M059J (cell line): ENCODE results near the gene BRSK1. TPM values are rescaled to one million over a fixed set of nuclear protein-coding genes. Genes with fewer than 3 reads are reported as not detected.

ENCODE experiments used
- DNase-seq: peaks from one replicate; pipeline ENCODE4 v3.0.0-alpha.2; 2012; ENCODE audit warnings: low read depth
- total RNA-seq: library from RNA; depleted of rRNA; stranded (reverse); fragments of >200 nt; shearing (Covaris generic); gene quantifications from 2 replicates; pipeline ENCODE4 v1.2.3, GENCODE V29; 2014; rRNA removed

The BRSK1 gene
- total RNA-seq, 1 experiment from 2014 or later = 2.7 TPM

GRCh38 chr19:55352549-55353145 lies 68.8 kb downstream of the BRSK1 start:
- DNase-seq = no peak

GRCh38 chr19:55353356-55353802 lies 69.6 kb downstream of the BRSK1 start:
- DNase-seq = no peak

DNA sequence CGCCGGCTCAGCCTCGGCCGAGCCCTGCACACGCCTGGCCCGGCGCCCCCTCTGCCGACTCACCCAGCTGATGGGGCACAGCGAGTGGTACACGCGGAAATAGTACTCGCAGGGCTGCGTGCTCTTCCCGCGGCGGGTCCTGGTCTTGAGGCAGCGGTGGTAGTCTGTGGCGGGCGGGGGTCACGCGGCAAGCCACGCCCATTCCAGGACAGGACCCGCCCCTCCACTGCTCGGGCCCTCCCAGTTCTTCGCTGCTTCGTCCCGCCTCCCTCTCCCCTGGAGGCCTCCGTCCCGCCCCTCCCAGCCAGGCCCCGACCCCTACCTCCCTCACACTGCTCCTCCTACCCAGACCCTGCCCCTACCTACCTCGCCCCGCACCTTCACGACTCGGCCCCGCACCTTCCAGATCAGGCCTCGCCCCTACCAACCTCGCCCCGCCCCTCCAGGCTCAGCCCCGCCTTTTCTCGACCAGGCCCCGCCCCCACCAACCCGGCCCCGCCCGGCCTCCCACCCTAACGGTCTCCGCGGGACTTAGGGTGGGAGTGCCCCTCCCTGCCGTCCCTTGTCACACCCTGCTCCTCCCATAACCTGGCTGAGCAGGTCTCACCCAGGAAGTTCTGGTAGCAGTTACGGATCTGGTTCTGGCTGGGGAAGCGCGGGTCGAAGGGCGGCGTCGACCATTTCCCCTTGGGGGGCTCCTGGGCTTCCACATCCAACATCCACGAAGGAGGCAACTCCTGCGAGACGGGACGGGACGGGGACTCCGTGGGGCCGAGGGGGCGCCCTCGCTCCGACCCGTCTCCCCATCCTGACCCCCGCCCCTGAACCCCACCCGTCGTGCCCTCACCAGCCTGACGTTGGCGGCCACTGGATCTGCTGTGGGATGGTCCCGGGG lies 70.3 kb downstream of the BRSK1 start:
- peak; percentile 53 for DNase-seq

DNA sequence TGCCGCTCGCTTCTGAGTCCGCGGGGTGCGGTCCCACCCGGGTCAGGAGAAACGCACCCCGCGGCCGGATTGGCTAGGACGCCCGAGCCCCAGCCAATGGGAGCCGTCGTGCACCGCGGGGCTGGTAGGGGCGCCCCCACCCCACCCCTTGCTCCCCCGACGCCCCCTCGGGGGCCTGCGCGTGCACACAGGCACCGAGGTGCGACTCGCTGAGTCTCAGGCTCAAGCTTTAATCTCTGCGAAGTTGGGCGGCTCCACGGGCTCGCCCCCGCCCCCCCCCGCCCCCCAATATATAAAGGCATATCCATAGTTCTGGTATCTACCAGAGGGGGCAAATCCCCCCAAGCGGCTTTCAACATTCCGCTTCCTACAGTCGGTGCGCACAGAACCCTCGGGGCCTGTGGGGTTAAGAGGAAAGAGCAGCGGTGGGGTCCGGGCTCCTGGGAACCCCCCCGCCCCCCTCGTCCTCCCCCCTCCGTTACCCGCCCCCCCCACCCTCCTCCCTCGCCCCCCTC lies 71.0 kb downstream of the BRSK1 start, which contains the start of gene COX6B2:
TSS of gene COX6B2 (minus strand) at position 22 of the 515 bp plus-strand sequence. CDS start 198 bp downstream, outside the sequence.
- DNase-seq = no peak

DNA sequence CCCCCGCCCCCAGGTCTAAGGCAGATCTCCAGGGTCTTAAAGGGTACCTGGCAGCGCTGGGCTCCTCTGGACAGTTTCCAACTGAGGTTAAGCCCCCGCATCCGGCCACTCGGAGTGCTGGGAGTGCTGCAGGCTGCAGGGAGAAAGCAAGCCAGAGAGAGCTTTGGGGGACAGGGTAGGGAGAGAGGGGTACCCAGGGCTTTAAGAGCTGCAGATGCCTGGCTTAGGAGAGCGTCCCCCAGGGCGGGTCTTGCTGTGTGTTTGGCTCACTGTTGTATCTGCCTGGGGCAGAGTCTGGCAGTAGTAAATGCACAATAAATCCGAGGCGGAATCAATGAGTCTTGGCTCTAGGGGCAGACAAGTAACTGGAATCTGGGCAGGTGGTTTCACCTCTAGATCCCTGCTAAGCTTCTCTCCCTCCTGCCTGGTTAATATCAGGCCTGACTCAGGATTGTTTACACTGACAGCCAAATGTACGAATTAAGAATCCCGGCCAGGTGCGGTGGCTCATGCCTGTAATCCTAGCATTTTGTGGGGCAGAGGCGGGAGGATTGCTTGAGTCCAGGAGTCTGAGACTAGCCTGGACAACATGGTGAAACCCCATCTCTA lies 71.5 kb downstream of the BRSK1 start:
- peak; percentile 38 for DNase-seq

GRCh38 chr19:55358493-55358892 lies 74.7 kb downstream of the BRSK1 start:
- DNase-seq = no peak

- no peak for DNase-seq
Measured at GRCh38 chr19:55358943-55359908, 75.4 kb downstream of the BRSK1 start.

GRCh38 chr19:55360902-55361301 lies 77.1 kb downstream of the BRSK1 start:
- DNase-seq = no peak

Other genes starting within 250 kb of the BRSK1 start
- not detected in 2 replicates for gene GP6, start 245.7 kb upstream of the BRSK1 start, total RNA-seq
- gene RDH13, start 220.8 kb upstream of the BRSK1 start, total RNA-seq = 2.8 and 5.3 TPM in 2 replicates
- 1.7 and 2.5 TPM in 2 replicates for gene EPS8L1, start 208.1 kb upstream of the BRSK1 start, total RNA-seq
- gene PPP1R12C, start 166.4 kb upstream of the BRSK1 start, total RNA-seq = 26.9 and 39.9 TPM in 2 replicates
- 25.5 and 40.1 TPM in 2 replicates for gene TNNT1, start 134.8 kb upstream of the BRSK1 start, total RNA-seq
- 0.42 TPM in 1 of 2 replicates, not detected in the other for gene TNNI3, start 126.3 kb upstream of the BRSK1 start, total RNA-seq
- 0.44 and 4.0 TPM in 2 replicates for gene DNAAF3, start 117.4 kb upstream of the BRSK1 start, total RNA-seq
- not detected in 2 replicates for gene SYT5, start 103.7 kb upstream of the BRSK1 start, total RNA-seq
- gene PTPRH, start 74.5 kb upstream of the BRSK1 start, total RNA-seq = 0.79 and 1.5 TPM in 2 replicates
- 1.2 and 1.7 TPM in 2 replicates for gene TMEM86B, start 55.2 kb upstream of the BRSK1 start, total RNA-seq
- 23.9 and 48.8 TPM in 2 replicates for gene PPP6R1, start 25.0 kb upstream of the BRSK1 start, total RNA-seq
- 25.5 and 37.2 TPM in 2 replicates for gene HSPBP1, start 3.9 kb upstream of the BRSK1 start, total RNA-seq
- not detected in 2 replicates for gene TMEM150B, start 41.3 kb downstream of the BRSK1 start, total RNA-seq
- gene KMT5C, start 55.9 kb downstream of the BRSK1 start, total RNA-seq = 5.2 and 10.0 TPM in 2 replicates
- gene COX6B2, start 70.7 kb downstream of the BRSK1 start, total RNA-seq = 0.30 TPM in 1 of 2 replicates, not detected in the other
- gene GARIN5B, start 79.3 kb downstream of the BRSK1 start, total RNA-seq = not detected in 2 replicates
- gene IL11, start 86.5 kb downstream of the BRSK1 start, total RNA-seq = 23.0 and 39.1 TPM in 2 replicates
- gene TMEM190, start 92.8 kb downstream of the BRSK1 start, total RNA-seq = 0.22 TPM in 1 of 2 replicates, not detected in the other
- gene TMEM238, start 100.3 kb downstream of the BRSK1 start, total RNA-seq = 1.1 and 1.2 TPM in 2 replicates
- gene RPL28, start 101.9 kb downstream of the BRSK1 start, total RNA-seq = 452 and 738 TPM in 2 replicates
- gene UBE2S, start 123.8 kb downstream of the BRSK1 start, total RNA-seq = 192 and 378 TPM in 2 replicates
- gene SHISA7, start 159.3 kb downstream of the BRSK1 start, total RNA-seq = not detected in 2 replicates
- 123 and 134 TPM in 2 replicates for gene ISOC2, start 177.6 kb downstream of the BRSK1 start, total RNA-seq
- not detected in 2 replicates for gene C19orf85, start 180.8 kb downstream of the BRSK1 start, total RNA-seq
- gene ZNF628, start 192.6 kb downstream of the BRSK1 start, total RNA-seq = 8.8 and 13.9 TPM in 2 replicates
- 14.4 and 26.1 TPM in 2 replicates for gene NAT14, start 201.2 kb downstream of the BRSK1 start, total RNA-seq
- gene SSC5D, start 204.4 kb downstream of the BRSK1 start, total RNA-seq = 1.8 and 7.2 TPM in 2 replicates